GM23338 (cell line): ENCODE data around the gene SHCBP1L.
"Not testable (repeated sequence)": the region's sequence is repeated elsewhere in the genome, so short reads cannot be mapped to it uniquely, and the experiment has no call there.

Source experiments
- CREB1 ChIP-seq: fragments of 250-450 bp; sonication (Bioruptor Pico); IDR thresholded peaks from 2 replicates; pipeline ENCODE4 v1.5.0; 2020; ENCODE audit warnings: low read depth, mild to moderate bottlenecking, moderate library complexity
- CTCF ChIP-seq, 2 experiments: fragments of 200-600 bp in 1 of 2; sonication (generic) in 1 of 2; conservative IDR thresholded peaks; 2 replicates each; pipeline versions ENCODE4 v1.5.1 to v1.6.1; 2016 to 2017; ENCODE audit warnings: antibody characterized with exemption in 2 of 2, low read depth in 2 of 2, mild to moderate bottlenecking in 2 of 2, moderate library complexity in 1 of 2
- ETS1 ChIP-seq: IDR thresholded peaks from 2 replicates; pipeline ENCODE4 v1.6.1; 2016; ENCODE audit warnings: antibody characterized with exemption
- EZH2 ChIP-seq: fragments of 200-600 bp; sonication (generic); IDR thresholded peaks from one replicate; pipeline ENCODE4 v1.8.0; 2017; ENCODE audit warnings: antibody characterized with exemption, mild to moderate bottlenecking, low read depth; ENCODE audit not compliant: unreplicated experiment
- EZH2phosphoT487 ChIP-seq: fragments of 200-600 bp; sonication (generic); IDR thresholded peaks from one replicate; pipeline ENCODE4 v1.8.1; 2018; ENCODE audit warnings: antibody characterized with exemption; ENCODE audit not compliant: unreplicated experiment
- JUNB ChIP-seq: IDR thresholded peaks from one replicate; pipeline ENCODE4 v1.6.1; 2016; ENCODE audit warnings: antibody characterized with exemption; ENCODE audit not compliant: unreplicated experiment
- NANOG ChIP-seq: IDR thresholded peaks from 2 replicates; pipeline ENCODE4 v1.6.1; 2016; ENCODE audit warnings: antibody characterized with exemption, borderline replicate concordance
- POLR2AphosphoS5 ChIP-seq: IDR thresholded peaks from 2 replicates; pipeline ENCODE4 v1.6.1; 2016; ENCODE audit warnings: antibody characterized with exemption, low read depth
- REST ChIP-seq: IDR thresholded peaks from one replicate; pipeline ENCODE4 v1.6.1; 2018; ENCODE audit warnings: antibody characterized with exemption; ENCODE audit not compliant: unreplicated experiment
- STAT1 ChIP-seq: IDR thresholded peaks from one replicate; pipeline ENCODE4 v1.6.1; 2016; ENCODE audit warnings: antibody characterized with exemption; ENCODE audit not compliant: unreplicated experiment
- ZNF114 ChIP-seq: fragments of 250-450 bp; sonication (Bioruptor Pico); IDR thresholded peaks from 2 replicates; pipeline ENCODE4 v1.5.0; 2020; ENCODE audit warnings: mild to moderate bottlenecking, moderate library complexity
- ZNF331 ChIP-seq: fragments of 250-450 bp; sonication (Bioruptor Pico); IDR thresholded peaks from 2 replicates; pipeline ENCODE4 v1.5.0; 2020; ENCODE audit warnings: low read depth, mild to moderate bottlenecking, moderate library complexity
- ZNF462 ChIP-seq: fragments of 250-450 bp; sonication (Bioruptor Pico); IDR thresholded peaks from 2 replicates; pipeline ENCODE4 v1.5.0; 2020; ENCODE audit warnings: mild to moderate bottlenecking, moderate library complexity

- TF ChIP-seq CTCF (conservative IDR thresholded peaks at IDR 0.05; ENCODE audit: low read depth in 2 of 2); EZH2; STAT1; REST; EZH2phosphoT487; POLR2AphosphoS5; ZNF331 (CRISPR knock-in tag); ZNF114; ETS1; NANOG; CREB1; JUNB; ZNF462 (CRISPR knock-in tag): not testable (repeated sequence)
These were observed 9.6 kb downstream of the SHCBP1L start for GRCh38 chr1:182943336-182943735.
